GM21360 (cell line): Measurements from ENCODE around the gene ALPP.
"Not testable (repeated sequence)": the region's sequence is repeated elsewhere in the genome, so short reads cannot be mapped to it uniquely, and the experiment has no call there.

Experiments
- ATAC-seq: cut with Tn5 transposase; IDR thresholded peaks from one replicate; pipeline ENCODE4 v1.9.1; 2021; ENCODE audit warnings: mild to moderate bottlenecking, moderate library complexity; ENCODE audit not compliant: unreplicated experiment

Gene ALPP

DNA sequence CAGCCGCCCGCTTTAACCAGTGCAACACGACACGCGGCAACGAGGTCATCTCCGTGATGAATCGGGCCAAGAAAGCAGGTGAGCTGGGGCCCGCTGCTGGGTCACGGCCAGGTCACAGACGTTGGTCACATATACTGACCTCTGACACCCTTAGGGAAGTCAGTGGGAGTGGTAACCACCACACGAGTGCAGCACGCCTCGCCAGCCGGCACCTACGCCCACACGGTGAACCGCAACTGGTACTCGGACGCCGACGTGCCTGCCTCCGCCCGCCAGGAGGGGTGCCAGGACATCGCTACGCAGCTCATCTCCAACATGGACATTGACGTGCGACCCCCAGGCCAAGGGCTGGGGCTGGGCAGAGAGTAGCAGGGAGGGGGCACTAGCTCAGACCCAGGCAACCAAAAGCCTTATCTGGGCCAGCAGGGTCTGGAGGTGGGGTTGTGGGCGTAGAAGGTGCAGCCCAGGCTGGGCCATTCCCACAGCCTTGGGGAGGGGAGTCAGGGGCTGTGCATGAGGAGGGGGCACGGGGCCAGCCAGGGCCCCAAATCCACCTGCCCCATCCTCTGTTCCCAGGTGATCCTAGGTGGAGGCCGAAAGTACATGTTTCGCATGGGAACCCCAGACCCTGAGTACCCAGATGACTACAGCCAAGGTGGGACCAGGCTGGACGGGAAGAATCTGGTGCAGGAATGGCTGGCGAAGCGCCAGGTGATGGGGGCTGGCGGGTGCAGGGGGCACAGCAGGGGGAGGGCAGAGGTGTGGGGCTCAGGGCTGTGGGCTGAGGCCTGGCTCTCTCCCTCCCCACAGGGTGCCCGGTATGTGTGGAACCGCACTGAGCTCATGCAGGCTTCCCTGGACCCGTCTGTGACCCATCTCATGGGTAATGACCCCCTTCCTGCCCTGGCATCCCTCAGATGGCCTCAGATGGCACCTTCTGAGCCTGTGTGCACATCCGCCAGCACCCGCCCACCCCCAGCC is 1.3 kb downstream of the ALPP start:
- not testable (repeated sequence) for ATAC-seq

- not testable (repeated sequence) for ATAC-seq
These were observed 2.9 kb downstream of the ALPP start for GRCh38 chr2:232381204-232382031.

DNA sequence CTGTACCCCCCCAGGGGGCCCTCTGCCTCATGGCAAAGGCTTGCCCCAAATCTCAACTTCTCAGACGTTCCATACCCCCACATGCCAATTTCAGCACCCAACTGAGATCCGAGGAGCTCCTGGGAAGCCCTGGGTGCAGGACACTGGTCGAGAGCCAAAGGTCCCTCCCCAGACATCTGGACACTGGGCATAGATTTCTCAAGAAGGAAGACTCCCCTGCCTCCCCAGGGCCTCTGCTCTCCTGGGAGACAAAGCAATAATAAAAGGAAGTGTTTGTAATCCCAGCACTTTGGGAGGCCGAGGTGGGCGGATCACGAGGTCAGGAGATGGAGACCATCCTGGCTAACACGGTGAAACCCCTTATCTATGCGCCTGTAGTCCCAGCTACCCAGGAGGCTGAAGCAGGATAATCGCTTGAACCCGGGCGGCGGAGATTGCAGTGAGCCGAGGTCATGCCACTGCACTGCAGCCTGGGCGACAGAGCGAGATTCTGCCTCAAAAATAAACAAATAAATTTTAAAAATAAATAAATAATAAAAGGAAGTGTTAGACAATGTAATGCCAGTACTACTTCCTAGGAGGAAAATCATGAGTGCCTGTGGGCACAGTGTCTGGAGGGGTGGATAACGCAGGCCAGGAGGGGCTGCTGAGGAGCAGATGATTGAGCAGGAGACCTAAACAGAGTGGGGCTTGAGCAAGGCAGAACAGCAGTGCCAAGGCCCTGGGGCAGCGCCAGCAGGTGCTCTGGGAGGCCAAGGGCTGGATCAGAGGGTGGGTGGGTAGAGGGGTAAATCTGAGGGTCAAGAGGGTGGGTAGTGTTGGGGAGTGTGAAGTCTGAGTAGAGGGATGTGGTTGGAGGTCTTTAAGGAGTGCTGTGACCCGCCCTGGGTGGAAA is 4.0 kb downstream of the ALPP start:
- no peak for ATAC-seq

- no peak for ATAC-seq
These were observed 5.9 kb downstream of the ALPP start for GRCh38 chr2:232384466-232384865.

DNA sequence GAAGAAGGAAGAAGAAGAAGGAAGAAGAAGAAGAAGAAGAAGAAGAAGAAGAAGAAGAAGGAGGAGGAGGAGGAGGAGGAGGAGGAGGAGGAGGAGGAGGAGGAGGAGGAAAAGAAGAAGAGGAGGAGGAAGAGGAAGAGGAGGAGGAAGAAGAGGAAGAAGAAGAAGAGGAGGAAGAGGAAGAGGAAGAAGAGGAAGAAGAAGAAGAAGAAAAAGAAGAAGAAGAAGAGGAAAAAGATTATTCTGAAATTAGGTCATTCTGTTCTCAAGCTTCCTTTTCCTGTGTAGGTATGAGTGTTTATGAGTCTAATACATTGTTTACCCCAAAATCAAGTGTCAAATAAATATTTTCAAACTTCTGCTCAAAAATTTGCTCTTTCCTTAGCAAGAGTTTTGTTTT is 6.5 kb downstream of the ALPP start:
- not testable (repeated sequence) for ATAC-seq

- ATAC-seq: no peak
These were observed 7.3 kb downstream of the ALPP start for GRCh38 chr2:232385660-232386489.

DNA sequence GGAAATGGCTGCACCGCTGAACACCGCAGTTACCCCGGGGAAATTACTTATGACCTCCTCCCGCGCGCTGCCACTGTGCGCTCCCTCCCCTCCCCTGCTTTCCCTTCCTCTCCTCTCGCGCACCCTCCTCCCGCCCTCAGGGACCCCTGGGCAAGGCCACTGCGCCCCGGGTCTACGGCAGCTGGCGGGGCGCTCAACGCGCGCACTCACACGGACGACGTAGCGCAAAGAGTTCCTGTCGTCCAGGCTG is 7.9 kb downstream of the ALPP start:
- no peak for ATAC-seq

DNA sequence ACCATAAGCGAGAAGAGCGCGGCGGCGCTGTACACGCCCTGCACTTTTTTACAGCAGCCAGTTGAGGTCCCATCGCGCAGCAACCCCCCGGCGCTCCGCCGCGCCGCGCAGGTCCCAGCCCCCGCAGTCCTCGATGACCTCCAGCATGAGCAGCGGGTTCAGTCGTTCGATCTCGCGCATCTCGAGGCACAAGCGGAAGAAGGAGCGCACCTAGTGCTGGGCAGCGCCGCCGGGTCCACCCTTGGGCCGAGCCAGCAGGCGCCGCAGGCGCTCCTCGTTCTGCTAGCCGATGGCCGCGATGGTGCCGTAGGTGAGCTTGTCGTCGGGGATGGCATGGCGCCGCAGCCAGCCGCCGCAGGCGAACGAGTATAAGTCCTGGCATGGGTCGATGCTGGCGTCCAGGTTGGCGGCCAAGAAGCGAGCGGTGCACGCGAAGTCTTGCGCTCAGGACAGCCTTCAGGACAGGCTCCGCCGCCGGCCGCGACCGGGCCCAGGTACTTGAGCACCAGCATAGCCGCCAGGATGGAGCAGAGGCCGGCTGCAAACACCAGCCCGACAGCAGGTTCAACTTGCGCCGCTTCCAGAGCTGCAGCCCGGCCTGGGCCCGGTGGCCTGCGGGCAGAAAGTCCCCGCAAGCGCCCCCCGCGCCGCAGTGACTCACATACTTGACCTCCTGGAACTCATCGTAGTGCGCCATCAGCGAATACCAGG is 8.3 kb downstream of the ALPP start:
- no peak for ATAC-seq

DNA sequence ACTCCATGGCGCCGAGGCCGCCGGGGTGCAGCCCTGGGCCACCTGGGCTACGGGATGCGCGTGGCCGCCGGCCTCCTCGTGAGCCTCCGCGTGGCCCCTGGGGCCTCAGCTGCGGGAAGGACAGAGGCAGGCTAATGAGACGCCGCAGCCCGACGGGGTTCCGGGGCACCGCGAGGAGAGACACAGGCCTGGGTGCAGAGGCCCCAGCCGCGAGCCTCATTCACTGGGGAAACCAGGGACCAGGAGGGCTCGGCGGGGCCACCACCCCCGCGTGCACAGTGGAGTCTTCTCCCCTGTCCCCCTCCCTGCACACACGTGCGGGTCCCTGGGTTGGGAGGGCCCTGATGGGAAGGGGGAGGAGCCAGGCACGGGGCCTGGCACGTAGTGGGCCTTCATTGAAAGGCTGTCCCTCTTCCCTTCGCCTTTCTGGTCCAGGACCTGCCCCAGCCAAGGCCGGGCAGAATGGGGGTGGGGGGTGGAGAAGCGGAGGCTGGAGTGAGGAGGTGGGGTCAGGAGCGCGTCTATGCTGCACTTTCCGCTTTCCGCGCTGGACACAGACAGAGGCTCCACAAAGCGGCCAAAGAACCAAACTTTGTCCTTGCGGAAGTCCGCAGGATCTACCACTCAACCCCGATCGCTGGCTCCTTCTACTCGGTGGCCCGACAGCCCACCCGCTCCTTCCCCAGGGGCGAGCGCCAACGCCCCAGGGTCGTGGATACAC is 9.1 kb downstream of the ALPP start:
- ATAC-seq: no peak

DNA sequence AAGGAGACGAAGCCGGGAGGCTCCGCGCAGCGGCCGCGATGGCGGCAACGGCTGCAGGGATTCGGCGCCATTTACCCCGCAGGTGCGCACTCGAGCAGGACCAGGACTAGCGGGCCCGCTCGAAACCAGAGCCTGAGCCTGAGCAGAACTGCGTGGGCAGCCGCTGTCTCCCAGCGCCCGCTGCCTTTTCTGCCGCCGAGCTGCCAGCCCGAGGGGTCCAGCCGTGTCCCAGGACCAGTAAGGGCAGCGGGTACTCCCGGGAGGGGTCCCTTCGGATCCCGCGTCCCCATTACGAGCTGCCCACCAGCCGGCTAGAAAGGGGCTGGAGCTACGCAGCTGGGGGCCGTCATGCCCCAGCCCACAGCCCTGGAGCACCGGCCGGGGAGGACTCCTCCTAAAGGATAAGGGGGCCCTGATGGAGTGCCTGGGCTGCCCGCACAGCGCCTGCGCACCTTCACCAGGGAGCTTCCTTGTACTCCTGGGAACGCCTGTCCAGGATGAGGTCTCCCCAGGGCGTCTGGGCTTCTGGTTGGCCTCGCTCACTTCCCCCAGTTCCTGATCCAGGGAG is 9.9 kb downstream of the ALPP start:
- no peak for ATAC-seq

- no peak for ATAC-seq
These were observed 10.8 kb downstream of the ALPP start for GRCh38 chr2:232389327-232389726.

GRCh38 chr2:232390661-232391060 is 12.1 kb downstream of the ALPP start:
- no peak for ATAC-seq

GRCh38 chr2:232393556-232393955 is 15.0 kb downstream of the ALPP start:
- ATAC-seq: no peak

DNA sequence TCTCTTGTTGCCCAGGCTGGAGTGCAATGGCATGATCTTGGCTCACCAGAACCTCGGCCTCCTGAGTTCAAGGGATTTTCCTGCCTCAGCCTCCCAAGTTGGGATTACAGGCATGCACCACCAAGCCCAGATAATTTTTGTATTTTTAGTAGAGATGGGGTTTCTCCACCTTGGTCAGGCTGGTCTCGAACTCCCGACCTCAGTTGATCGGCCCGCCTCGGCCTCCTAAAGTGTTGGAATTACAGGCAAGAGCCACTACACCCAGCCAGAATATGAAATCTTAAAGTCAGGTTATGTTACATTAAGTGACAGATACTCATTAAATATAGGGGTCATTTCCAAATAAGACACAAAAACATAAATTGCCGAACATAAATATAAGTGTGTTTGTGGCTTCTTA is 15.9 kb downstream of the ALPP start:
- ATAC-seq: not testable (repeated sequence)

GRCh38 chr2:232395586-232395985 is 17.0 kb downstream of the ALPP start:
- ATAC-seq: no peak

DNA sequence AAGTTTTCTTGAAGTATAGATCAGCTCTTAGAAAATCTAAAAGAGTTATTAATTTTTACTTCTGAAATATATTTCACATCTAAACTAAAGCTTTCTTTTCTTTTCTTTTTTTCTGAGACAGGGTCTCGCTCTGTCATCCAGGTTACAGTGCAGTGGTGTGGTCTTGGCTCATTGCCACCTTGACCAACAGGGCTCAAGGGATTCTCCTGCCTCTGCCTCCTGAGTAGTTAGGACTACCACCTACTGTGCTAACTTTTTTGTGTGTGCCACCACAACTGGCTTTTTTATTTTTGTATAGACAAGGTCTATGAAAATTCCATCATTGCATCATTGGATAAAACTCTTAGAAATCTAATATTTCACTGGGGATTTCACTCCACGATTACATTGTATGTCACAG is 18.1 kb downstream of the ALPP start:
- no peak for ATAC-seq

- ATAC-seq: no peak
These were observed 19.9 kb downstream of the ALPP start for GRCh38 chr2:232398293-232399034.
